Measurements from ENCODE around the gene FAM24B.

The FAM24B gene

DNA sequence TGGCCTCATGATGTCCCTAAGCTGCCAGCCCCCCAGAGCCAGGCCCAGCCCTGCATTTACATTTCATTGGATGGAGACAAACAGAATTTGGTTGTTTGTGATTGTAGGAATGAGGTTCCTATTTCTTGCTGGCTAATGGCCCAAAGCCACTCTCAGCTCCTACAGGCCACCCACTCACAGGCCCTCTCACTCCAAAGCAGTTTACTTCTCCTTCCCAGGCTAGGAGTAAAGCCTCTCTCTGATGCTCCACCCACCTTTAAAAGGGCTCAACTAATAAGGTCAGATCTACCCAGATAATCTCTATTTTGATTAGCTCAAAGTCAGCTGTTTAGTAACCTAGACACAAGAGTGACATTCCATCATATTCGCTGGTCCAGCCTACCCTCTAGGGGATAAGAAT, 22.5 kb downstream of the FAM24B start:
- no peak for DNase-seq

DNA sequence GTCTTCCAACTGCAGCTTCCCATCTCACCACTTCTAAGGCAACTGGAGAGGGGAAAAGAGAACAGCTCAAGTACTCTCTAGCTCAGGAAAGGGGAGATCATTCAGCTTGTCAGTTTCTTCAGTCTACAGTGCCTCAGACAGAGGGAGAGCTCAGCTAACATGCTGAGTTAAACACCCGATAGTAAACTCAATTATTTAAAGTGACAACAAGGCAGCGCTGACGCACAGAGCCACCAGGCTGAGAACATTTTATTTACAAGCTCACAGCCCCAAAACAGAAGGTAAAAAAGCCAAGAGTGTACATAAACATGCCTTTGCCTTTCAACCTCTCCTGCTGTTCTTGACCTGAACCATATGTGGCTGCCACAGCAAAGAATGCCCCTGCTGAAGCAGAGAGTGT, 23.6 kb downstream of the FAM24B start:
- DNase-seq, result no peak

DNA sequence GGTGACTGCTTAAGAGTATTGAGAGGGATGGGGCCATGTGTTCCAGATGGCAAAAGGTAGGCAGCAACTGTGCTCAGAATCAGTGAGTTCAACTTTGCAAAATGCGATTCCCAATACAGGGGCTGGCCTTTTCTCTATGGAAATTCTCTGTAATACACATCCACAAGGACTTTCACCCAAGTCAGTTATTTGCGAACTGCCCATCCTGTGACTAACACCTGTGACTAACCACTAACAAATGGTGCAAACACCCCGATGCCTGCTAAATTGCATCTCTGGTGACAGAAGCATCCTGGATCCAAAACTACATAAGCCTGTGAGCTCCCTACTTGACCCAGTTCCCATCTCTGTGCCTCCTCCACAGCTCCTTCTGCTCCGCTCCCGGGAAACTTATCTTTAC, 24.7 kb downstream of the FAM24B start:
- no peak for DNase-seq

DNA sequence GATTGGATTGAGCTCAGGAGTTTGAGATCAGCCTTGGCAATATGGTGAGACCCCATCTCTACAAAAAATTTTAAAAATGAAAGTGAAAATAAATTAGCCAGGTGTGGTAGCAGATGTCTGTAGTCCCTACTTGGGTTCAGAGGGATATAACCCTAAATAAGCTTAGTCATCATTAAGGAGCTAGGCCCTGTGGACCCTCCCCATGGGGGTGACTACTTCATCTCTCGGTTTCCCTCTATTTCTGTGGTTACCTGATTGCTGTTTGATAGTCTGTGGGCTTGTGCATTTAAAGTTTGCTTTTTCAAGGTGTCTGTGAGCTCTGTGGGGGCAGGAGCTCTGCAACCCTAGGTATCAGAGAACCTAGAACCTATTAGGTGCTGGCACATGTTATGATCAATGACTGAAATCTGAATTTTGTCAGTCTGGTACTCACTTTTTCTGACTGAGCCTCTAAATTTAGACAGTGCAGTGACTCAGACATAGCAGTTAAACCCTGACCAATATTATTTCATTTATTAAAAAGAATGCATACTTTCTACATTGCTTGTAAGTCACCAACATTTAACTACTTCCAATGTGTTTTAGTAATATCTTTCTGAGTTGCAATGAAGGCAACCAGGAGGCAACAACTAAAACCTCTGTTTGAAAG, 25.6 kb downstream of the FAM24B start:
- DNase-seq, result no peak

DNA sequence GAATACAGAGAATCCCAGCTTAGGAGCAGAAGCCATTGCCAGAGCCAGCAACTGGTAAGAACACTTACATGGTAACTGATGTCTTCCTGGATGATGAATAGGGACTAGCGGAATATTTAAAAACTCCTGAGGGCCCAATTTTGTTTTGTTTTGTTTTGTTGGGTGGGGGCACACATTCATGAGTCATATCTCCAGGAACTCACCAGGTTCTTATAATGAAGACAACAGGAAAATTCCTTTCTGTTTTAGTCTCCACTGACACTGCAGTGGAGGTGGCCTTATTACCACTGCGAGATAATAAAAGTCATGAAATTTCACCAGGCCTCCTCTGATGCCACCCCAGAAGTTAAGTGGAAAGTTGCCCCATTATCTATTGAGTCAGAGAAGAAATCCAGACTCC, 27.1 kb downstream of the FAM24B start:
- DNase-seq, result no peak

DNA sequence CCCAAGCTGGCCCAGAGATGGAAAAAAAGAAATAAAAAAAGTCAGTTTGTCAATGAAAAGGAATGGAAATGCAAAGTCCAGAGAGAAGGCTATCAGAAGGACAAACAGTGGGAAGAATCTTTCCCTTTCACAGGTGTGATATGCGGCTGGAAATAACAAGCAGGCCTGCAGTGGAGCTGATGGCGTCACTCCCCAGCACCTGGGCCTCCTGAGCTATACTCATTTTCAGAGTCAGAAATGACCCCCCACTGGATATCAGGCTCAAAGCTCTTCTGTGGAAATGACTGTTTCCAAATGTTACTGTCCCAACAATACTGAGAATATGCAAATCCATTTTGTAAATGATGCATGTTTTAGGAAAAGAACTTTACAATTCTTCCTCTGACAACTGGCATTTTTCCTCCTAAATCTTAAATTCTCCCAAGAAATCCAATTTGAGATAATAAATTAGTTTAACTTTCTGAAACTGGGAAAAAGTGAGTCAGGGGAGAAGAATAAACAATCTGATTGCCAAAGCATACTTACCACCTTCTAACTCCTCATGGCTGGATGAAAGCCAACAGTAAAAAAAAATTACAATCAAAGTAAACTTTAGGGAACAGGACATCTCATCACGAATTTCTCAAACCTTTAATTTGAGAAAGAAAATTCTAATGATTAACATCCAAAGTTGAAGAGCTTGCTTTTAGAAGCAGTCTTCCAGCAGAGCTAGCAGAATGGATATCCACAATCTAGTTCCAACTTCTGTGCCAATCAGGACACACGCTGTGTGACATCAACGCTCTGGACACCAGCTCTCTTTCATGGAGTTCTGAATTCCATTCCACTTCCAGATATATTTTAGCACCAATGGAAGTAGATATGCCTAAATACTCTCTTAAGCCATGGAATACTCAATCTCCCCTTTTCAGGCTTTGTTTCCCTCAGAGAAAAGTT, 28.4 kb downstream of the FAM24B start:
- no peak for DNase-seq

DNA sequence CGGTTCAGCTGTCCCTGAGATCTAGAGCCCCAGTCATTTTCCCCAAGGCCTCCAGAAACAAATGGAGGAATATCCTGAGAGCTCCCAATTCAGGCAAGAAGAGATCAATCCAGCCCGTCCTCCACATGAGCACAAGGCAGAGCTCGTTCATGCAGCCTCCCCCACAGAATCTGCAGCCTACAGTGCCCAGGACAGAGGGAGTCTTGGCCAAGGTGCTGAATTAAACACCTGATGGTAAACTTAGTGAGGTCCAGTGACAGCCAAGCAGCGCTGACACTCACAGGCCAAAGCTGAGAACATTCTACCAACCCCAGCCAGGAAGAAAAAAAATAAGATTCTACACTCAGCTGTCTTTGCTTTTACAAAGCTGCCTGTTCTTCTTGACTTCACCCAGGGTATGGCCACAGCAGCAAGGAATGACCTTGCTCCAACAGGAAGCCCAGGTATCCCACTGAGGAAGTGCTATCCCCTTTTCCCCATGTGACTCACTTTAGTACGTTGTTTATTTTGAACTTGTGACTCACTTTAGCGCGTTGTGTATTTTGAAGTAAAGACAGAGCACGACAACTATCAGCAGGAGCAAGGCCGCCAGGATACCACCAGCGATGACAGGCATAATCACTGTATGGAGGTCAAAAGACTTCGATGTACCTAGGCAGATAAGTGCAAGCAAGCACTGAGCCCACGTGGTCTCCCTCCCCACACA, 29.3 kb downstream of the FAM24B start:
- DNase-seq, result no peak

DNA sequence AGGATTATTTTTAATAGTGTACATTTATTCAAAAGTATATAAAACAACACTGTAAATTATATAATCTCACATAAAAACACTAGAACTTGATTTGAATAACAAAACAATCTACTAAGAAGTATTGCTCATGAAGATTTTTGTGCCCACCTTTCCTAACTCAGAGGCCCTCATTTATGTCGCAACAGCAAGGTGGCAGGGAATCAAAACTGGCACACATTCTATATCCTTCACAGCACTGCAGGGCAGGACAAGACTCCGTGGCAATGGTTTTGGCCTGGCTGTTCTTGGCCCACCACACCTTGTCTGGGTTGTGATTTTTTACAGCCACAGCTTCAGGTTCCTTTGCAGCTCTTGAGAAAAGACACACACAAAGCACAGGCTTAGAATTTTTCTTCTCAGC, 30.3 kb downstream of the FAM24B start:
- no peak for DNase-seq

DNA sequence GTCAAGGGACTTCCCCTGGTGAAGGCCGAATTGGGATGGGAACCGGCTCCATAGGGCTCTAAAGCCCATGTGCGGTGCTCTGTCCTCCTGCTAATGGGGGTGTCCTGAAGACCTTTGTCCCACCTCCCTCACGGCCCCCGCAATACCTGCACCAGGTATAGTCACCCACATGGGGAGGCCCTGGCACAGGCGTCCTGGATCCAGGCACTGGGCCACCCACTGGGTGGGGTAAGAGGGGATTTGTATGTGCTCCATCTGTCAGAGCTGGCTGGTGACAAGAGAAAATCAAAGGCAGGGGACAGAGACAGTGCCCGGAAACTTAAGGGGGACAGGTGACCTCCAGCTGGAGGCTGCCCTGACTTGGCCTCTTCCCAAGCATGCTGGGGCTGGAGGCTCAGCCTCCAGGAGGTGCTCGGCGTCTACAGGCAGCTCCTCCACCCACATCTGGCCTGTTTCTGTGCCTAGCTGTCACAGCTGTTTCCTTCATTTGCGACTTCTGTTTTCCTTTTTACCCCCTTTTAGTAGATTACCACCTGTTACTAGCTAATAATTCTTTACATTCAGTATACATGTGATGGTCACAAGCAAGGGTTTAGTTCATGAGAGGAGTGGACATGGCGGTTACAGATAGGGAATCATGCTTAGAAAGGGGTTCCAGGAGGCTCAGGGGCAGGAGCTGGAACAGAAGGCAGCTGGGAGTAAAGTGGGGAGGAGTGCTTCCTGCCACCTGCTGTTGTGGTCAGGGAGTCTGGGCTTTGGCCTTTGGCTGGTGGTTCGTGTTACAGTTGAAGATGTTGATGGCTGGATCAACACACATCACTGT, 31.4 kb downstream of the FAM24B start:
- DNase-seq, result no peak

DNA sequence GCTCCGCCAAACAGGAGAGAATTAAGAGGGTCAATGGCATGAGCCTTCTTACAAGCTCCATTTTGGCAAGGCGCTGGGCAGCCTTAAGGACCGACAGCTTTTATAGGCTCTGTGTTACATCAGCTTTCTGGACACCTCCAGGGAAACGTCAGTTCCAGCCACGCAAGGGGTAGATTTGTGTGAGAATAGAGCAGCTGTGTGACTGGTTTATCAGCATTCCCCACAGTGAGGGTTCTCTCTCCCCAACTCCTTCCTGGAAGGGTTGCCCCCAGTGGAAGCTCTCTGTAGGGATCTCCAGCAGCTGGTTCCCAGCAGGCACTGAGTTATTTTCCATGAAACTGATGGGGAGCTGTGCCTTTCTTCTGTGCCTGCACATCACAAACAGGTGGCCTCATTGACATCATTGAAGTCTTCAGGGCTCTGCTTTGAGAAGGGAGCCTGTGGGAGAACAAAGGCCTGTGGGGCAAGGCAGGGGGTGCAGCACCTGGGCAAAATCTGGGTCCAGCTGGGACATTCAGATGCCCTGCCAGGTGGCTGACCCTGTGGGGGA, 33.5 kb downstream of the FAM24B start, which contains the start of gene CUZD1:
TSS of gene CUZD1 (minus strand) at position 75 of the 550 bp plus-strand sequence. CDS start at position 61, 14 bp downstream.
- no peak for DNase-seq

DNA sequence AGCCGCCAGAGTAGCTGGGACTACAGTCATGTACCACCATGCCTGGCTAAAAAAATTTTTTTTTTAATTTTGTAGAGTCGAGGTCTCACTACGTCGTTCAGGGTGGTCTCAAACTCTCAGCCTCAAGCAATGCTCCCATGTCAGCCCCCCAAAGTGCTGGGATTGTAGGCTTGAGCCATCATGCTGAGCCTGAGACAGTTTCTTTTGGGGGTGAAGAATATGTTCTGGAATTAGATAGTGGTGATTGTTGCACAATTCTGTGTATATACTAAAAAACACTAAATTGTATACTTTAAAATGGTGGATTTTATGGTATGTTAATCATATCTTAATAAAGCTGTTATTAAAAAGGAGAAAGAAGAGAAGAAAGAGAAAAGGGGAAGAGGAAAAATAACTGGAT, 35.2 kb downstream of the FAM24B start:
- DNase-seq, result no peak

DNA sequence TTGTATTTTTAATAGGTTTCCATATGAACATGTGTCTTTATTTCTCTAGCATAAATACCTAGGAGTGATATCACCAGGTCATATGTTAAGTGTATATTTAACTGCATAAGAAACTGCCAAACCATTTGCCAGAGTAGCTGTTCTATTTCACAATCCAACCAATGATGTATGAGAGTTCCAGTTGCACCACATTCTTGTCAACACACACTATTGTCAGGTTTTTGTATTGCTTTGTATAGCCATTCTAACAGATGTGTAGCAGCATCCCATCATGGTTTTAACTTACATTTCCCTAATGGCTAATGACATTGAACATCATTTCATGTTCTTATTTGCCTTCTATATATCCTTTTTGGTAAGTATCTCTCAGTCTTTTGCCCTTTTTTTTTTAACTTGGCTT, 37.8 kb downstream of the FAM24B start:
- DNase-seq, result no peak

DNA sequence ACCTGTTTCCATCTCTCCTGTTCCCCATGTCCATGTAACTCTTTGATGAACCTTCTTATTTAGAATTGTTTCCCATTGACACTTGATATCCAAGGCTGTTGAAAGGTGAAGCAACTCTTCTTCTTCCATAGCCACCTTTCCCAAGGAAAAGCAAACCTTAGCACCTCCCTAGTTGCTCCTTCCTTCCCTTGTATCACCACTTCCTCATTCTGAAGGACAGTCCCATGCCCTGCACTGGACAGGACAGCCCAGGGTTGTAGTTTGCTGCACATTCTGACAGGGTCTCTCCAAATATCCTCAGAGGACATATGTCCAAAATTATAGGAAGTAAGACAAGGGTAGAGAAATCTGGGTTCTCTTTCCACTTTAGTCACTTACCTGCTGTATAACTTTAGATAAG, 39.9 kb downstream of the FAM24B start:
- no peak for DNase-seq

DNA sequence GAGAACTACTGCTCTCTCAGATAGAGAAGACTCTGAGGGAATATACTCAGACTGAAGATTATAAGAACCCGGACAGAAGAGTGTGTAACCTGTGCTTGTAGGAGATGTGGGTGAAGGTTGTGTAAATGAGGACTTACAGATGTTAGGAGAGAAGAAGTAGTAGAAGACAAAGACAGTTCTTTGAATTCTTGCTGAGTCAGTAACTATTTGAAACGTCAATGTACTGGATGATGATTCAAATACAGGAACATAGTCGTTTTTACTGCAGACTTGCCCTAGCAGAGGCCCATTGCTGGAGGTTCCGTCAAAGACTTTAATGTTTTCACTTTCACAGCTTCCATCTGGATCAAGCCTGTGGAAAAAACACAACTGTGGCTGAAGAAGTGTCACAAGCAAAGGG, 40.5 kb downstream of the FAM24B start:
- no peak for DNase-seq

DNA sequence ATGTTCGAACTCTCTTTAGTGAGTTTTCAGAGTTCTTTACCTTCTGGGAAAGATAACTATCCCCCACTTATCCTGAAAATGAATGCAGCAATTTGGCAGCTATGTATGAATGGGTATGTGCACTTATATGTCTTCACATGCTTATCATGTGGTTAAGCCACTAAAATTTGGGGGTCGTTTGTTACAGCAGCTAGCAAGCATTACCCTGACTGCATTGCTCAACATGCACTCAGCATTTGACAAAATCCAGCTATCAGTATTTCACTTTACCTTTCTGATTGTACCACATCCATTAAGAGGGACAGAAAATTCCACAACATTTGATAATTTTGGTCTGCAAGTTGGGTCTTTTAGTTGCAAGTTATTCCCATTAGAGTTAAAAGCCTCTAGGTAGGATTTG, 43.5 kb downstream of the FAM24B start:
- no peak for DNase-seq

DNA sequence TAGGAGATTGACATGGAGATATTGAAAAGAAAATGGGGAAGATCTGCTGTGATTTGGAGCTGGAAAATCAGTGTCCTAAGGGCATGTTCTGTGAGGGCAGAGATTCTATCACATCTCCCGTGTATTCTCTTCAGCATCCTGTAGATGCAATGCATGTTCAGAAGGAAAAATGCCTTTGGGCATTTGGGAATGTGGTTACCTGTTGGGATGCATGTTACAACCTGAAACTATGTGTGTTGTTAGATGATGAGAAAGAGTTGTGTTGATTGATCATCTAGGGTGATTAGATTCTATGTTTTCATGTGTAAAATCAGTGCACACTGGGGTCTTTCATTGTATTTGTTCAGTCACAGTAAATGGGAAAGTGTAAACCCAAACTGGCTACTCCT, 48.4 kb downstream of the FAM24B start:
- no peak for DNase-seq

DNA sequence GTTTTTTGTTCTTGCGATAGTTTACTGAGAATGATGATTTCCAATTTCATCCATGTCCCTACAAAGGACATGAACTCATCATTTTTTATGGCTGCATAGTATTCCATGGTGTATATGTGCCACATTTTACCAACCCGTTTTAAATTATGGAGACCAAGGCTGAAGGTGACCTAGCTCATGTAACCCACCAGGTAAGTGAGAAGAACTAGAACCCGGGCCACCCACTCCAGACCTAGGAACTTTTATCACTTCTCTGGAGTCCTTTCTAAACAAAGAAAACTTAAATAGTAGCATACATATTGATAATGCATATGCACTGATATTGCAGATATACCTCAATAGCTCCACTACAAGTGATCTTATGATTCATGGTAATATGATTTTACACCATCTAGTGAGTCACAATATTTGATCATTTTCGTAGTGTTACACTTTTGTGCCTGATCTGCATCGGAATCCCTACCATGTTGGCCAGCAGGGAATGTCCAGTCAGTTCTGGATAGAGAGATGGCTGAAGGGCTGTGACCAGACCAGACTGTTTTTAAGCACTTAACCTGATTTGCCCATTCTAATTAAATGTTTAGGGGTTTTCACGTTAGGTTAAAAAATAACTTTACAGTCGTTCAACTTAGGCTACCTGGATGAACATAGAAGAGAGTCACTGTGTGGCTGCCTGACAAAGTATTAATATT, 49.0 kb downstream of the FAM24B start:
- DNase-seq, result no peak

DNA sequence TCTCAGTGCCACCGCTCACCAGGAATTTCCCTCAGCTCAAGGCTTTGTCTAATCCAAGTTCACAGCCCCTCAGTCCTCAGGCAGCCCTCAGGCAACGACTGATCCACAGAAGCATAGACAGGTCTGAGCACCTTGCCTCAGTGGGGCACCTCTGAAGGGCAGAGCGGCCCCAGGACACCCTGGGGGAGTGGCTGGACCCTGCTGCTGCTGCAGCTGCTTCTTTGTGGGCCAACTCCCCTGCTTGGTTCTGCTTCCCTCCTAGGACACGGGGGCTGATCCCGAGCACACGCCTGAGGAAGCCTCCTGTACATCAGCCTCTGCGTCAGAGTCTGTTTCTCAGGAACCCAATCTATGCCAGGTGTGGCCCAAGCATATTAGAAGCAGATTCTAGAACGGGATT, 49.9 kb downstream of the FAM24B start:
- DNase-seq, result no peak

DNA sequence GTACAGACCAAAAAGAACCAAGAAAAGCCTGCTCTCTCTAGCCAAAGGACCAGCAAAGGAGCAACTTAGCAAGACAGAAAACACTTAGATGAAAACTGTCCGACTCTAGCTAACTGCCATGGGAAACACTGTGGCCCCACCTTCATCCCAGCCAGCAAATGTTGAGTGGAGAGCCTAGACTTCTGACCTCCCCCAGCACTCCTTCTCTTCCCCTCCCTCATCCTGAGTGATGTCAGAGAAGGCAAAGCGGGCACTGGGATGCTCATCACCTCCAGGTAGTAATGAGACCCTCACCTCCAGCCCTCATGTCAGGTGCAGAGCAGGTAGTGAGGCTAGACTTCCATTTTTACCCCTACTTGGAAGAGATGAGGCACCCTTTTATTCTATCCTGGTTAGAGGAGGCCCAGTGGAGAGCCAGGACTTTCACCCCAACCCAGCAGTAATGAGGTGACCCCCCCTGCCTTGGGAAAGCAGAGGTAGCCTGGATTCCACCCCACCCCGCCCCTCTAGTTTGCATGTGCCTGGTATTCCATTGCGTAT, 50.6 kb downstream of the FAM24B start:
- no peak for DNase-seq

DNA sequence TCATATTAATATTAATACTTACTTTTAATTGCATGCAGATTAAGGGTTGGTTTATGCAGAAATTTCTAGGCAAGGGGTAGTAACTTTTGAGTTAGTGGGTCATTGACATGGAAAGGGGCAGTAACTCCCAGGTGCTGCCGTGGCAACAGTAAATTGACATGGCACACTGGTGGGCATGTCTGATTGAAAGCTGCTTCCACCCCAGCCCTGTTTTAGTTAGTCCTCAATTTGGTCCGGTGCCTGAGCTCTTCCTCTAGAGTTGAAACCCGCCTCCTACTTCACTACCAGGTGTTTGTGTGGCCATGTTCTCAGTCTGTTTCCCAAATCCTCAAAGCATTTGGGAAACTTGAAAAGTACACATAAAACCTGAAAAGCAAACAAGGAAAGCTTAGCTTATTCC, 52.1 kb downstream of the FAM24B start:
- no peak for DNase-seq

DNA sequence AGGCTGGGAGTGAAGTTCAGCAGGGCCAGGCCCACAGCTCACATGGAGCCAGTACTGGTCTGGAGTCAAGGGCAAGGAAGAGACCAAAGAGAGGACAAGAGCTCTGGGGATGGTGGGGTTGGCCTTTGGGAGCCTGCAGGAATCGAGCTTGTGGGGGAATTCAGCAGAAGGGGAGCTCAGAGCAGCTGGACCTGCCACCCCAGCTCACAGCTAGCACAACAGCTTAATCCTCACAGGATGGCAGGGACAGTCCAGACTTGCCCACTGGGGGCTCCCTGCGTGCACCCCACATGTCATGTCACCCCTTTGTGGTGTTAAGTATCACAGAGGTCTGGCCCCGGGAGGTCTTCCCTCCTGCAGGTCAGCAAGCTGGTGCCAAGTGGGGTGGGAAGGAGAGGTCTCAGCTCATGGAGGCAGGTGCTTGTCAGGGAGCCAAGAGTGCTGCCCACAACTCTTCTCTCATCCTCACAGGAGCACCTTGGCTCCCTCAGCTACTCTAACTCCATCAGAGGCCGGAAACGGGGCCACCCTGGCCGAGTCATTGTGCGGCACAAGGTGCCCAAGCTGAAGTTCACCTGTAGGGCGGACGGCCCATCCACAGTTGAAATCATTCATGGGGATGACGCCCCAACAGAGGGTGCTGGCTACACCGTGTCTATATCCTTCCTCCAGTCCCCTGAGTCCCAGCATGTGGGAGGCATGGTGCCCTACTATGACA, 56.2 kb downstream of the FAM24B start:
- no peak for DNase-seq

Data from NCI-H1048 (cell line).